AG08396 (cell line): ENCODE results near the gene PRKCI.
A peak's percentile ranks its signal among the peaks of the same experiment; 100 is the strongest.
"Not testable (repeated sequence)": the region's sequence is repeated elsewhere in the genome, so short reads cannot be mapped to it uniquely, and the experiment has no call there.

ENCODE experiments used
- DNase-seq: peaks from one replicate; pipeline ENCODE4 v3.0.0; 2012; ENCODE audit warnings: low spot score, mixed read lengths

The PRKCI gene

DNA sequence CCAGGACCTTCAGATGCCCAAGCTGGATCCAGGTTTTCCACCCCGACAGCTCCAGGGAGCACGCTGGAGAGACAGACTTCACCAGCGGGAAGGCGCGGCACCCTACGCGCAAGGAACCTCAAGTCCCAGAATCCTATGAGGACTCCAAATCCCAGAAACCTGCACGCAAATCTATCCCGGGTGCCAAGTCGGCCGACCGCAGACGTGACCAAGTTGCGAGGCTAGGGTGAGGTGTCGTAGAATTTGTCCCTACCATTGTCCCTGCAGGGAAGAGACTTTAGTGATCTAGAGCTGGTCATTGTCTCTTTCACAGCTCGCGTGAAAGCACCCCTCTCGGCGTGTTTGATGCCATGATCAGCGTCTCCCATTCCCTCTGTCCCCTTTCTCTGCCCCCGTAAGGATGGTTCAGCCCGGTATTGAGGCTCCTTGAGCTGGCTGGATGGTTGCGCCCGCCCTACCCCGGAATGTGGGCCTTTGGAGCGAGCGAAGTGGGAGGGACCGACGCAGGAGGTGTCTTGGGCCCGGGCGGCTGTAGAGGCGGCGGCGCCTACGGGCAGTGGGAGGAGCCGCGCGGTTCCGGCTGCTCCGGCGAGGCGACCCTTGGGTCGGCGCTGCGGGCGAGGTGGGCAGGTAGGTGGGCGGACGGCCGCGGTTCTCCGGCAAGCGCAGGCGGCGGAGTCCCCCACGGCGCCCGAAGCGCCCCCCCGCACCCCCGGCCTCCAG is at the start of gene PRKCI:
Gene PRKCI, plus strand, starts transcription at position 501 of the 723 bp plus-strand sequence. CDS start 246 bp downstream, outside the sequence.
- DNase-seq = peak; percentile 96

DNA sequence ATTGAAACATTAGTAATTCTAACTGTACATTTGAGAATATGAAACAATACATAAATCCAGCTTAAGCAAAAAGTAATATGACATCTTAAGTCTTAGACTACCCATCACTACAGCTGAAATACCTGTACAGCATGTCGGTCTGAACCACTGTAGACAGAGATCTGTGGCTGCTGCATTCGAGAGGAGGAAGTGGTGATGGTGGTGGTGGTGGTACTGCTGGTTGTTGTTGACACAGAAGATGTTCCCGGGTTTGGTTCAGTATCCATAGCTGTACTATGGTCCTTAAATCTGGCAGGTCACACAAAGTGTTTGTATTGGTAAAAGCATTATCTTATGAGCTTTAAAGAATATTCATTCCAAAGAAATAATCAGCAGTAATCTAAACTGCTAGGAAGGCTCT is 43.6 kb upstream of the PRKCI start:
- DNase-seq = no peak

DNA sequence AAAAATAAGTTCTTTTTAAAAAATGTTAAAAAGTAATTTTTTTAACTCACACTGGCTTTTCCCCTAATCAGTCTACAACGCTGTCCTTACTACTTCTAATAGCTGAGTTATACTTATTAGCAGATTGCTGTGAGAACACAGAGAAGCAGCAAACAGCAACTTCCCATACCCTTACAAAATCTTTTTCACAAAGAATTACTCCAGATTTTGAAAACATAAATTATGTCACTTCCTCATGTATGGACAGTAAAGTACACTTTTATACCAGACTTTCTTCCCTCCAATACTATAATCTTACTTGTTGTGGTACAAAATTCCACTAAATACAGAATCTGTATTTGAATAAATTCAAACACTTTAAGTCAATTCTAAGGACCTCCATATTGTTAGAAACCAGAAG is 42.8 kb upstream of the PRKCI start:
- no peak for DNase-seq

DNA sequence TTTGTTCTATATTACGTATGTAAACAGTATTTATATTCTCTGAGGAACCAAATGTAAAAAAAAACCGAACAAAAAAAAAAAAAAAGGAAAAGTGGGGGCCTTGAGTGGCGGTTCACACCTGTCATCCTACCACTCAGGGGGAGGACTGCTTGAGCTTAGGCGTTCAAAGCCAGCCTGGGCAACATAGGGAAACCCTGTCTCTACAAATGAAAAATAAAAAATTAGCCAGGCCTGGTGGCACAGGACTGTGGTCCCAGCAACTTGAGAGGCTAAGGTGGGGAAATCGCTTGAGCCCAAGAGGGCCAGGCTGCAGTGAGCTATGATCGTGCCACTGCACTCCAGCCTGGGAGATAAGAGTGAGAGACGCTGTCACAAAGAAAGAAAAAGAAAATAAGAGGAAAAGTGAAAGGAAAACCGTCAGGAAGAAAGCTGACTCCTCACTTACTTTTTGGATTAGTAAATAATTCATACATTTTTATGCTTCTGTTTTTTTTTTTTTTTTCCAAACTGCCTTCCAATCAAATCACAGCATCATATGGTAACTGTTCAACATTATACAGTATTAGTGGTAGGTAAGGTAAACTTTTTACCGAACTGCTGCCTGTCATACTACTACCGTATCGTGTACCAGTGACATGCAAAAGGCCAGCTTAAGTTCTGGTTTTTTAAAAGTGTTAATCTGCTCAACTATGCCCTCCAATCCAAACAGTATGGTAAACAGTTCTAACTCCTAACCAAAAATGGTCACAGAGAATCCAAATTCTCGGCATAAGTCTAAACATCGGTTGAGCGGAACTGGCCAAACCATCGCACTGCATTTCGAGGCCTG is 41.9 kb upstream of the PRKCI start:
- no peak for DNase-seq

DNA sequence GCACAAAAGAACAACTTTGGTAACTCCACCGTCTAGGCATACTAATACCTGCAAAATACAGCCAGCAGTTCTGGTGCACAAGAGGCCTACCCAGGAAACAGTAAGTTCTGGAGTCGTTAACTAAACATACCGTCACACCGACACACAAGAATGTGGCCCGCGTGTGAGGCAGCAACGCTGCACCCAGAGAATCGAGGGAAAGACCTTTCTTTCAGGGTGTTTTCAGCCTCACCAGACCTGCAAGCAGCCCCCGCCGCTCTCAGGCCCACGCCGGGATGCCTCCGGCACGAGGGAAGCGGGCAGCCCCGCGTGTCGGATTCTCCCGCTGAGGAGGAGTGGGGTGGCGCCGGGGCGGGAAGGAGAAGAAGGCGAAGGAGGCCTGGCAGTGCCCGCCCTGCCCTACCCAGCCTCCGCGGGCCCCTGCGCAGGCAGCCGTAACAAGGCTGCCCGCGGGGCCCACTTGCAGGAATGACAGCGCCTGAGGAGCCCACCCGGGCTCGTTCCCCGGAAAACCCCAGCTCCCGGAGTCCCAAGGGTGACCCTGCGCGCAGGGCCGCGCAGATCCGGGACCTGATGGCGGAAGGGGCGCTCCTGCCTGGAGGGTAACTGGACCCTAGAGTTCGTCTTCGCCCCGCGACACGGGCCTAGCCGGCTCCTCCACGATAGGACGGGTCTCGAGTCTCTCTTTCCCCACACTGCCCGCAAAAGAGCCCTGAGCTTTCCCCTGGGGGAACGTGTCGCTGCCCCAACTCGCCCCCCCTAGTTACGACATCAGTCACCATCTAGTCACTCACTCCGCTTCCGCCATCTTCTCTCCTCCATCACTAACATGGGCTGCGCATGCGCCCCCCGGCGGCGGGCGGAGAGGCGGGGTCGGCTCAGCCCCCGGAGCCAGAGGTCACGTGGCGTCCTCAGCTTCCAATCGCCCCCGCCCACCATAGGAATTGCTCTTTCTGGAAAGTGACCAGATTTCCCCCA is 41.0 kb upstream of the PRKCI start, which contains the start of gene PHC3:
Gene PHC3, minus strand, starts transcription at position 826 of the 978 bp plus-strand sequence. Its CDS starts 18 bp downstream, at position 808.
- DNase-seq = peak; percentile 99

DNA sequence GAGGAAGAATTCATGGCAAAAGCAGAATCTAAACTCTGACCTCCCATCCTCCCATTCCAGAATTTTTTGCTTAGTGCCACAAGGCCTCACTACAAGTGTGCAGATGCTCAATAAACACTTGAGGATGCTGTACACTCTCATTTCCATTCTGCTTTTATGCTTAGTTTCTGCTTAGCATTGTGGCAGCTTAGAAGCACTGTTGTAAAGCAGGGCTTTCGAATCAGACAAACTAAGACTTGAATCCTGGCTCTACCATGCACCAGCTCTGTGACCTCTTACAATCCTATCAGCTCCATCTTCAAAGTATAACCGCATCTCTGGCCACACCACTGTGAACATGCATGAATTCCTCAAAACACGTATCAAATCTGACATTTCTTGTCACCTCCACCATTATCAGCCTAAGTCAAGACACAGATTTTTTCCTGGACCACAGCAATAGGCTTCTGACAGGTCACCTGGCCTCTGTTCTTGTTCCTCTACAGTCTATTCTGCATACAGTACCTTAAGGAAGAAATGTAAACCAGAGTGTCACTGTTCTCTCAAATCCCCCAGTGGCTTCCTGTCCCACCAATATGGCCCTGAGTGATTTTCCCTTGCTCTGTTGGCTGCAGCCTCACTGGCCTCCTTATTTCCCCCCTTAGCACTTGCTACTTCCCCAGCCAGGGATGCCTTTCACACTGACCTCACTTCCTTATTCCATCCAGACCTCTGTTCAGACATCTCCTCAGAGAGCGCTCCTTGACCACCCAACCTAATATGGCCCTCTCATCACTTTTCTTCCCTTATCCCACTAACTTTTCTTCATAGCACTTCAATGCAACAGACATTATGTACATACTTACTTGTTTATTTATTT is 32.6 kb upstream of the PRKCI start:
- no peak for DNase-seq

DNA sequence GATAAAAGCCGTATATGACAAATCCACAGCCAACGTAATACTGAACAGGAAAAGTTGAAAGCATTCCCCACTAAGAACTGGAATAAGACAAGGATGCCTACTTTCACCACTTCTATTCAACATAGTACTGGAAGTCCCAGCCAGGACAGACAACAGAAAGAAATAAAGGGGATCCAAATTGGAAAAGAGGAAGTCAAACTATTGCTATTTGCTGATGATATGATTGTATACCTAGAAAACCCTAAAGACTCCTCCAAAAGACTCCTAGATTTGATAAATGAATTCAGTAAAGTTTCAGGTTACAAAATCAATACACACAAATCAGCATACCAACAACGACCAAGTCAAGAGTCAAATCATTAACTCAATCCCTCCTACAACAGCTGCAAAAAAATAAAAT is 26.5 kb upstream of the PRKCI start:
- DNase-seq = not testable (repeated sequence)

DNA sequence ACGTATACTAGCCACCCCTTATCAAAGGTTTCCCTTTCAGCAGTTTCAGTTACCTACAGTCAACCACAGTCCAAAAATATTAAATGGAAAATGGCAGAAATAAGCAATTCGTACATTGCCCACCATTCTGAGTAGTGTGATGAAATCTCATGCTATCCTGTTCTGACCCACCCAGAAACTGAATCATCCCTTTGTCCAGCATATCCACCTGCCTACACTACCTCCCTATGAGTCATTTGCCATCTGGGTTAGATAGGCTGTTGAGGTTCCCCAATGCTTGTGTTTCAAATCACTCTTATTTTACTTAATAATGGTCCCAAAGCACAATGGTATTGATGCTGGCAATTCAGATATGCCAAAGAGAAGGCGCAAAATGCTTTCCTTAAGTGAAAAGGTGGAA is 25.4 kb upstream of the PRKCI start:
- no peak for DNase-seq

DNA sequence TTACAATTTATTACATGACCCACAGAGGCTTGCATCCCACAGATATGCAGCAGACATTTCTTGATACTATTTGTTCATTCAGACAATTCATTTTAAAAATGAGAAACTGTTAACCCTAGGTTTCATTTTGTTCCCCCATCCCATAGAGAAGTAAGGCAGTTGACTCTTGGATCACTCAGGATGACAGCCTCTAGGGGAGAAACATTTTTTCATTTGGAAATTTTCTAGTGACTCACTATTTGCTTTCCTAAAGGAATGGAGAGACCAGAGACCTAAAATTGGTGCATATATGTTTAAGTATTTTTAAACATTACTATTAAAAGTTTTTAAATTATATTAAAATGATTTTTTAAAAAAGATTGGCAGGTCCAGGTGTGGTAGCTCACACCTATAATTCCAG is 21.2 kb upstream of the PRKCI start:
- DNase-seq = no peak

DNA sequence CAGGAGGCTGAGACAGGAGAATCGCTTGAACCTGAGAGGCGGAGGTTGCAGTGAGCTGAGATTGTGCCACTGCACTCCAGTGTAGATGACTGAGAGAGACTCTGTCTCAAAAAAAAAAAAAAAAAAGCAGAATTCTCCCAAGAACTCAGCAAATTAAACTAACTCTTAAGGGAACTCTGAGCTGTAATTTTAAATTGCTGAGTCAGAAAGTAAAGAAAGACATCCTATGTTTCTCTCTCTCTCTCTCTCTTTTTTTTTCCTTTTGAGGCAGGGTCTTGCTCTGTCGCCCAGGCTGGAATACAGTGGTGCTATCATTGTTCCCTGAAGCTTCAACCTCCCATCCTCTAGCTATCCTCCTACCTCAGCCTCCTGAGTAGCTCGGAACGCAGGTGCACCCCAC is 20.7 kb upstream of the PRKCI start:
- no peak for DNase-seq

DNA sequence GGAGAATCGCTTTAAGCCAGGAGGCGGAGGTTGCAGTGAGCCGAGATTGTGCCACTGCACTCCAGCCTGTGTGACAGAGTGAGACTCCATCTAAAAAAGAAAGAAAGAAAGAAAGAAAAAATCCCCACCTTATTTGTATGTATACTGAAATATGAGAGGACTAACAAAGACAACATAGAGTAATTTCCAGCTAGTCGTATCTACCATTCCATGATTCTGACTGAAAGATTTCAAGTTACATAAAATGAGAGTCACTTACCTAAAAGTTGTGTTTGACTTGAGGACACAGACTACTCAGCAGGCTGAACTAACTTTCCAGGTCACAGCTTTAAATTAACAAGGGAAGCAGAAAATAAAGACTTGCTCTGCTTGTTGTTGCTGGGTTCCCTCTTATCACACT is 18.8 kb upstream of the PRKCI start:
- no peak for DNase-seq

DNA sequence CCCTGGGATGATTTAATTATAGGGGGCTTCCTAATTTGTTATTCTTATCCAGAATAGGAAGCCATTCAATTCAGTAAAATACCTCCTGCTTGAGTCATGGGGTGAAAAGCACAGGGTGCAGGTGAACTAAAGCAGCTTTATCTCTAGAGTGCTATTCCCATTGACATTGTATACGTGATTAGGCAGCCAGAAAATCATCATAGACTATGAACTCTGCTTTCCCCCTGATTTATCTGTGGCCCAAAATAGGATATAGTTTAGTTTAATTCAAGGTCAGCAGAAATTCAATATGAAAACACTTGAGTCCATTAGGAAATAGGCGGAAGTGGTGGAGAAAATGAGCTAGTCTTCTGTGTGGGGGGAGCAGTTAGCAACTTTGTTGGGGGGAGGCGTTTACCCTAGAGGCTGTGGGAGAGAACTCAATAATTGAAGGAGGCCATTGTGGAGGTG is 18.2 kb upstream of the PRKCI start:
- no peak for DNase-seq

DNA sequence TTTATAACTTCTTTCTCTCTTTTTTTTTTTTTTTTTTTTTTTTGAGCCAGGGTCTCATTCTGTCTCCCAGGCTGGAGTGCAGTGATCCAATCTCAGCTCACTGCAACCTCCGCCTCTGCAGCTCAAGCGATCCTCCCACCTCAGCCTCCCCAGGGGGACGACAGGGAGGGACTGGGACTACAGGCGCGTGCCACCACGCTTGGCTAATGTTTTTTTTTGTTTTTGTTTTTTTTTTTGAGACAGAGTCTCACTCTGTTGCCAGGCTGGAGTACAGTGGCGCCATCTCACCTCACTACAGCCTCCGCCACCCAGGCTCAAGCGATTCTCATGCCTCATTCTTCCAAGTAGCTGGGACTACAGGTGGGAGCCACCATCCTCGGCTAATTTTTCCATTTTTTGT is 17.7 kb upstream of the PRKCI start:
- DNase-seq = no peak

DNA sequence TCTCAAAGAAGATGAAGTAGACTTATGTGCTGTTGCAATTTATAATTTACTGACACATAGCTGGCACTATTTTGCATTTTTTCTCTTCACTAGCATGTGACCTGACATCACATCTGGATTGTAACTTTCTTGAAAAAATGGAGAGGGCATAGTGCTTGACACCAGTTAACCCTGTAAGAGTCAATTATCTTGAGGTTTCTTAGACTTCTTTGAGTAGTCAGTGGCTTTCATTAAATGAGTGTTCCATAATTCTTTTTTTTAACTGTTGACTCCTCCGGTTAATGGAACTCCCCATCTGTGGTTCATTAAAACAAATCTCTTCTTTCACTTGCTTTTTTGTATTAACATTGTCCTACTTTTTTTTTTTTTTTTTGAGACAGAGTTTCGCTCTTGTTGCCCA is 16.9 kb upstream of the PRKCI start:
- DNase-seq = no peak

DNA sequence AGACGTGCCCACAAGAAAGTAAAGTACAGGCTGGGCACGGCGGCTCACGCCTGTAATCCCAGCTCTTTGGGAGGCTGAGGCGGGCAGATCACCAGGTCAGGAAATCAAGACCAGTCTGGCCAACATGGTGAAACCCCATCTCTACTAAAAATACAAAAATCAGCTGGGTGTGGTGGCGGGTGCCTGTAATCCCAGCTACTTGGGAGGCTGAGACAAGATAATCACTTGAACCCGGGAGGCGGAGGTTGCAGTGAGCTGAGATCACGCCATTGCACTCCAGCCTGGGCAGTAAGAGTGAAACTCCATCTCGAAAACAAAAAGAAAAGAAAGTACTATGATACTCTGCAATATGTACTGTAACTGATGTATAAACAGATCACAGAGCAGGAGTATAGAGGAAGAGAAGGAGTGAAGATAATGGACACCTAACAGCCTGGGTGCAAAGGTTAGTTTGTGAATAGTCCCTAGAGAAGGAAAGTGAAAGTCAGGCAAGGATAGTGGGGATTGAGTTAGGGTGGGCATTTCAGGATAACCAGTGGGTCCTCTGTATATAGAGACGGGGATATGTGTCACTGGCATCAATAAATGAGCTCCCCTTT is 16.0 kb upstream of the PRKCI start:
- not testable (repeated sequence) for DNase-seq

DNA sequence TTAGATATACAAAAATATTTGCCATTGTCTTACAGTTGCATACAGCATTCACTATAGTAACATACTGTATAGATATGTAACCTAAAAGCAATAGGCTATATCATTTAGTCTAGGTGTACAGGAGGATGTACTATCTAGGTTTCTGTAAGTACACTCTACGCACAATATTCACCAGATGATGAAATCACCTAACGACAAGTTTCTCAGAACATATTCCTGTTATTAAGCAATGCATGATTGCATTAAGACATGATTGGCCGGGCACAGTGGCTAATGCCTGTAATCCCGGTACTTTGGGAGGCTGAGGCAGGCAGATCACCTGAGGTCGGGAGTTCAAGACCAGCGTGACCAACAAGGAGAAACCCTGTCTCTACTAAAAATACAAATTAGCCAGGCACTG is 14.5 kb upstream of the PRKCI start:
- DNase-seq = no peak

DNA sequence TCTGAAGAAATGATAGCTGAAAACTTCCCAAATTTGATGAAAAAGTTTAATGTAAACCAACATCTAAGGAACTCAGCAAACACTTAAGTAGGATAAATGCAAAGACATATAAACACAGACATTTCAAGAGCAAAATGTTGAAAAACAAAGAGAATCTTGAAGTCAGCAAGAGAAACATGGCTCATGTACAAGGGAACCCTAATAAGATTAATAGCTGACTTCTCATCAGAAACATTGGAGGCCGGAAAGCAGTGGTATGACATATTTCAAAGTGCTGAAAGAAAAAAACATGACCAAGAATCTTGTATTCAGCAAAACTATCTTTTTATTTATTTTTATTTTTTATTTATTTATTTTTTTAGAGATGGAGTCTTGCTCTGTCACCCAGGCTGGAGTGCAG is 10.6 kb upstream of the PRKCI start:
- DNase-seq = no peak

DNA sequence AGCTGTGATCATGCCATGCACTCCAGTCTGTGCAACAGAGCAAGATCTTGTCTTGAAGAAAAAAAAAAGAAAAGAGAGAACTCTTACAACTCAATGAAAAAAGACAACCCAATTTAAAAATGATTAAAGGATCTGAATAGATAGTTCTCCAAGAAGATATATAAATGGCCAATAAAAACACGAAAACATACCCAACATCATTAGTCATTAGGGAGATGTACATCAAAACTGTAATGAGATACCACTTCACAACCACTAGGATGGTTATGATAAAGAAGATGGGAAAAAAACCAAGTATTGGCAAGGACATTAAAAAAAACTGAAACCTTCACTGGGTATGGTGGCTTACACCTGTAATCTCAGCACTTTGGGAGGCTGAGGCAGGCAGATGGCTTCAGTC is 2.4 kb upstream of the PRKCI start:
- no peak for DNase-seq

DNA sequence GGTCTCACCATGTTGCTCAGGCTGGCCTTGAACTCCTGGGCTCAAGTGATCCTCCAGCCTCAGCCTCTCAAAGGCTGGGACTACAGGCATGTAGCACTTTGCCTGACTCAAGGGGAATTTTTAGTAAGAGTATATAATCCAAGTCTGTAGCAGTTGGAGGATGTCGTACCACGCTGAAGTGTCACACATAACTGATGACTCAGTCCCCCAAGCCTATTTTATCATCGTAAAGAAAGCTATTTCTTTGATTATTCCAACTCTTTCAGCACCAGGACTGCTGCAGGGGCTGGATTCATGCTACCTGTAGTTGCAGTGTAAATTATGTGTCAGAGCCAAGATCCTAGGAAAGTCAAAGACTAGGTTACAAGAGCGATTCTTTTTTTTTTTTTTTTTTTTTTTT is 1.4 kb upstream of the PRKCI start:
- peak; percentile 36 for DNase-seq

DNA sequence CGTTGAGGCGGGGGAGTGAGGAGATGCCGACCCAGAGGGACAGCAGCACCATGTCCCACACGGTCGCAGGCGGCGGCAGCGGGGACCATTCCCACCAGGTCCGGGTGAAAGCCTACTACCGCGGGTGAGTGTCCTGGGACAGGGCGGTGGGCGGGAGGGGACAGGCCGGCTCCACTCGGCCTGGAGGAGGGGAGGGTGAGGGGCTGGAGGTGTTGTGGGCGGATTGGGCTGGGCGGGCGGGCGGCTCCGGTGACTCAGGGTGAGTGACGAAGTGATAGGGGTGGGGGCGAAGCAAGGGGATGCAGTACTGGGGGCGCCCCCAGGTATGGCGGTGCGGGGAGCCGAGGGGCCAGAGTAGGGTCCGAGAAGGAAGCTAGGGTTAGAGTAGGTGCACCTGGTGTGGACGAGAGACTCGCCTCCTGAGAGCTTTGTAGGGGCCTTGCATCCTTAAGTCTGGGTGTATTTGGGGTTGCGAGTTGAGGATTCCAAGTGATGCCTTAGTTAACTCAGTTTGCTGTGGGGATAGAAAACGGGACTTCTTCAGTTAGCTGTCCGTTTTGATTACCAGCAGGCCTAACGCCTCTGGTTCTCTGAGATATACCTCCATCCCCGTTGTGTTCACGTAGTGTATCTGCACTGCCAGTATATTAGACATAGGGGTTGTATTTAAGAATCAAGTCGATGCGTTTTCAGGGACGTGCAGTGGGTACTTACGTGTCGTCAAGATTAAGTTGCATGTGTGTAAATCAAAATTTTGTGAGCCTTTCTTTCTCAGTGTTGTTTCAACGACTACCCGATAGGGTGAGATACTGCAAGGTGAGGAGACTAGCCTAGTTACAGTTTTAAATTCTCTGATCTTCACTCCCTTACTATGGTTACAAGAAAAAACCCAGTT is 670 bp downstream of the PRKCI start:
- peak; percentile 41 for DNase-seq
